SK-N-MC (cell line): ENCODE results near the gene FHIP1B.

Experiments used
- EZH2 ChIP-seq: fragments of 200-600 bp; sonication (generic); IDR thresholded peaks from one replicate; pipeline ENCODE4 v1.6.1; 2017; ENCODE audit warnings: antibody characterized with exemption
- FOXP2 ChIP-seq: optimal IDR thresholded peaks from 2 replicates; pipeline ENCODE3; 2011; ENCODE audit warnings: mild to moderate bottlenecking, moderate library complexity; ENCODE audit not compliant: insufficient read depth; ENCODE audit errors: extremely low read length, control extremely low read depth
- POLR2AphosphoS5 ChIP-seq: IDR thresholded peaks from 2 replicates; pipeline ENCODE4 v1.6.1; 2012; ENCODE audit warnings: mild to moderate bottlenecking, low read depth, low read length, borderline replicate concordance

DNA sequence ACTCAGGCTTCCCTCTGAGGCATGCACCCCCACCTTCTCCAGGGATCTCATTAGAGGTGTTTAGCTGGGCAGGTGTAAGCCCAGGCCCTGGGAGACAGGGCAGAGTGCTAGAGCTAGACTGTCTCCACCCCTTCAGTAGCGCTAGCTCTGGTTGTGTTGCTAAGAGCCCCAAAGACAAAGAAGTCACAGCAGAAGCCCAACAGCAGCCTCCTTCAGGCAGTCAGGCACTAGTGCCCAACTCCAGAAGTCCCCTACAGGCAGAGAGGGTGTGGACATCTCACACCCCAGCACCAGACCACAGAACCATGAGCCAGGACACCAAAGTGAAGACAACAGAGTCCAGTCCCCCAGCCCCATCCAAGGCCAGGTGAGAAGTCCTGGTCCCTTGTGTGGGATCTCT lies 4.5 kb upstream of the FHIP1B start, which contains the start of gene CNGA4:
- TF ChIP-seq EZH2 (no peak), POLR2AphosphoS5 (no peak), FOXP2 (no peak)
